ENCODE results near the gene ATP1A1. TPM values are rescaled to one million over a fixed set of nuclear protein-coding genes. Genes with fewer than 3 reads are reported as not detected.

Gene ATP1A1
- total and polyA plus RNA-seq, 2 donors (not counting 1 experiment from before 2014, with no cell fraction given) = 58.9 to 107 TPM

- intact Hi-C loops (cut with micrococcal nuclease) = no loop called here
- Histone ChIP-seq H2AFZ (ENCODE audit: insufficient read depth, low read depth, low read length, poor library complexity, severe bottlenecking) (no peak overlapping the region), H3K27ac (ENCODE audit: low read length in 2 of 2) (no peak overlapping the region), H3K79me2 (ENCODE audit: control insufficient read depth, insufficient read depth, low read length) (no peaks in the 10 kb centered on the region), H3K9ac (ENCODE audit: low read length) (no peak overlapping the region), H3K4me1 (ENCODE audit: control insufficient read depth in 2 of 2, insufficient read depth in 2 of 2, low read length in 2 of 2) (peaks cover 28 to 34% of the 10 kb centered on the region in 2 donors), H3K4me3 (ENCODE audit: control extremely low read depth in 1 of 5, extremely low read depth in 1 of 5, insufficient read depth in 1 of 5, low read depth in 2 of 5, low read length in 4 of 5) (no peak overlapping the region), H4K20me1 (ENCODE audit: control insufficient read depth, insufficient read depth, low read length, poor library complexity, severe bottlenecking) (no peaks in the 10 kb centered on the region), H3K27me3 (replicated peaks in 1 of 4; ENCODE audit: control extremely low read depth in 1 of 4, control insufficient read depth in 3 of 4, insufficient read depth in 4 of 4, low read length in 3 of 4) (no peaks in the 10 kb centered on the region), H3K36me3 (replicated peaks in 1 of 2; ENCODE audit: control extremely low read depth in 1 of 2, control insufficient read depth in 1 of 2, extremely low read depth in 1 of 2, insufficient read depth in 2 of 2, low read length in 1 of 2) (no peaks in the 10 kb centered on the region), H3K4me2 (replicated peaks; ENCODE audit: low read depth, low read length, poor library complexity, severe bottlenecking) (no peak overlapping the region), H3K9me3 (ENCODE audit: control extremely low read depth in 1 of 3, control insufficient read depth in 2 of 3, insufficient read depth in 1 of 3, low read length in 2 of 3) (no peaks in the 10 kb centered on the region)
- POLR2A ChIA-PET = no interaction called here
- no peak for ATAC-seq (ENCODE audit: low read depth)
- Mint-ChIP-seq H3K27me3 (peaks cover under 1% of the 10 kb centered on the region), H3K9me3 (ENCODE audit: insufficient read depth) (no peaks in the 10 kb centered on the region), H3K4me1 (peaks cover 37% of the 10 kb centered on the region), H3K4me3 (no peak overlapping the region), H3K27ac (no peak overlapping the region)
- no peak for DNase-seq
- TF ChIP-seq EZH2 (IDR thresholded peaks at IDR 0.05; ENCODE audit: borderline replicate concordance, insufficient read depth, low read depth, low read length, poor library complexity, severe bottlenecking) = no peak
- no peak for TF ChIP-seq CTCF (IDR thresholded peaks at IDR 0.05)
- CTCF ChIA-PET = no interaction called here
- WGBS (ENCODE audit: insufficient coverage) = 100% methylated on average over 1 of the region's 2 CpGs
Measured at GRCh38 chr1:116328671-116329070, 44.4 kb upstream of the ATP1A1 start.

- Mint-ChIP-seq H3K27me3 (peaks cover 4% of the 10 kb centered on the region), H3K4me1 (peaks cover 34% of the 10 kb centered on the region), H3K4me3 (no peak overlapping the region), H3K9me3 (ENCODE audit: insufficient read depth) (no peaks in the 10 kb centered on the region), H3K27ac (no peak overlapping the region)
- Histone ChIP-seq H3K4me2 (replicated peaks; ENCODE audit: low read depth, low read length, poor library complexity, severe bottlenecking) (no peak overlapping the region), H4K20me1 (ENCODE audit: control insufficient read depth, insufficient read depth, low read length, poor library complexity, severe bottlenecking) (no peaks in the 10 kb centered on the region), H3K27me3 (replicated peaks in 1 of 4; ENCODE audit: control extremely low read depth in 1 of 4, control insufficient read depth in 3 of 4, insufficient read depth in 4 of 4, low read length in 3 of 4) (no peaks in the 10 kb centered on the region), H3K9me3 (ENCODE audit: control extremely low read depth in 1 of 3, control insufficient read depth in 2 of 3, insufficient read depth in 1 of 3, low read length in 2 of 3) (no peaks in the 10 kb centered on the region), H3K79me2 (ENCODE audit: control insufficient read depth, insufficient read depth, low read length) (no peaks in the 10 kb centered on the region), H3K4me3 (ENCODE audit: control extremely low read depth in 1 of 5, extremely low read depth in 1 of 5, insufficient read depth in 1 of 5, low read depth in 2 of 5, low read length in 4 of 5) (no peak overlapping the region), H3K27ac (ENCODE audit: low read length in 2 of 2) (no peak overlapping the region), H3K4me1 (ENCODE audit: control insufficient read depth in 2 of 2, insufficient read depth in 2 of 2, low read length in 2 of 2) (peaks cover 27 to 31% of the 10 kb centered on the region in 2 donors), H2AFZ (ENCODE audit: insufficient read depth, low read depth, low read length, poor library complexity, severe bottlenecking) (no peak overlapping the region), H3K9ac (ENCODE audit: low read length) (no peak overlapping the region), H3K36me3 (replicated peaks in 1 of 2; ENCODE audit: control extremely low read depth in 1 of 2, control insufficient read depth in 1 of 2, extremely low read depth in 1 of 2, insufficient read depth in 2 of 2, low read length in 1 of 2) (no peaks in the 10 kb centered on the region)
- ChIA-PET CTCF (no interaction called here), POLR2A (no interaction called here)
- DNase-seq = no peak
- ATAC-seq (ENCODE audit: low read depth) = no peak
- TF ChIP-seq EZH2 (IDR thresholded peaks at IDR 0.05; ENCODE audit: borderline replicate concordance, insufficient read depth, low read depth, low read length, poor library complexity, severe bottlenecking) = no peak
- no peak for TF ChIP-seq CTCF (IDR thresholded peaks at IDR 0.05)
- WGBS (ENCODE audit: insufficient coverage) = 96% methylated on average over 3 of the region's 9 CpGs
- intact Hi-C loops (cut with micrococcal nuclease) = no loop called here
Measured at GRCh38 chr1:116329524-116330341, 43.3 kb upstream of the ATP1A1 start.
